HG02852 (cell line): ENCODE data around the gene SLAMF9.
A peak's percentile ranks its signal among the peaks of the same experiment; 100 is the strongest.

Source experiments
- ATAC-seq: cut with Tn5 transposase; IDR thresholded peaks from one replicate; pipeline ENCODE4 v1.9.1; 2021; ENCODE audit warnings: mild to moderate bottlenecking, moderate library complexity; ENCODE audit not compliant: unreplicated experiment

Gene SLAMF9

DNA sequence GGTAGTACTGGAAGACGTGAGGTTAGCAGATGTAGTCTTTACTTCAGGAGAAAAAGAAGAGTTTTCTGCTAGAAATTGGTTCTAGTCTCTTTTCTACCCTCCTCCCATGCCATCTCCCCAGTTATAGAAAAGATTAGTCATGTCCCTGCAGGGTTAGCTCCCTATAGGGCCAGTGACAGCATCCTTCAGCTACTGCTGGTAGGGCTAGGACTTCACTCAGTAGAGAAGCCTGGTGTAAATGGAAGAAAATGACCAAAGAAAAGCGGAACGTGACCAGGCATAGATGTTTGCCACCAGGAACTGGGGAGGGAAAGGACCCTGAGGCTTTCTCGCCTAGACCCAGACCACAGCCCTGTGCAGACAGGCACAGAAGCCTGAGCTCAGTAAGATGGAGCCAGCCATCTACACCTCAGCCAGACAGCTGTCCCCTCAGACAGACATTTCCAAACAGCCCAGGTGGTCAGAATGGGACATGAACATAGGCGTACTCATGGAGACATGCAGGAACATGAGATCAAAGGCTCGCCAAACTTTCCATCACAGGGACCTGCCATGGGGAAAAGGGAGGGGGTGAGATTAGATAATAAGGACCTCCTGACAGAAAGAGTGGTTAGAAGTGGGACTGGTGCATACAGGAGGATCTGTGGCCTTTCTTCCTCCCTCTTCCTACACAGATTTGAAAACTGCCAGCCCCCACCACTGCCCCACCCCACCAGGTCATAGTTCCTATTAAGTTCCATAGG is 23.5 kb upstream of the SLAMF9 start:
- no peak for ATAC-seq

DNA sequence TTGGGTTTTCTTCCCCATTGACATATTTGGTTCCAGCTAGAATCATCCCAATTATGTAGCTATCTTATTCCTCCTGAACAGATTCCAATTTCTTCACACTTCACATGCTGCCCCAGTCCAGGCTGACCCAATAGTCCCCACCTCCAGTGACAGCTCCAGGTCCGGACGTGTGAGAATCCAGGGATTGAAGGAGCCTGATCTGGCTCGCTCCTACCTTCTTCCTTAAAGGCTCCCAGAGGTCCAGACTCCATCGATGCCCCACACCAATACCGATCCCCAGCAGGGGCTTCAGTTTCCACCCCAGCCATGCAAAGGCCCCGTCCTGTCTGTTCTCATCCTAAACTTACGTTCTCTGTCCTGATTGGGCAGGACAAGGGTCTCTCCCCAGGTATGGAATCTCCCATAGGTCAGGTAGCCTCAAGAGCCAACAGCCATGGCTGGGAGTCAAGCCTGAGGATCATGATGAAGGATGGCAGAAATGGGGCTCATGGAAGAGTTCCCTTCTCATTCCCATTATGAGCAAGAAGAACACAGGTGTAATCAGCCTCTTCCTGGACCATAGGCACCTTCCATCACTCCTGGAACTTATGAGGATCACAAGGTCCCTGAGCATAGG is 20.4 kb upstream of the SLAMF9 start:
- ATAC-seq = no peak

GRCh38 chr1:159973350-159973940 is 19.4 kb upstream of the SLAMF9 start:
- ATAC-seq = no peak

- ATAC-seq = no peak
Observed at GRCh38 chr1:159972443-159973205, 18.6 kb upstream of the SLAMF9 start.

DNA sequence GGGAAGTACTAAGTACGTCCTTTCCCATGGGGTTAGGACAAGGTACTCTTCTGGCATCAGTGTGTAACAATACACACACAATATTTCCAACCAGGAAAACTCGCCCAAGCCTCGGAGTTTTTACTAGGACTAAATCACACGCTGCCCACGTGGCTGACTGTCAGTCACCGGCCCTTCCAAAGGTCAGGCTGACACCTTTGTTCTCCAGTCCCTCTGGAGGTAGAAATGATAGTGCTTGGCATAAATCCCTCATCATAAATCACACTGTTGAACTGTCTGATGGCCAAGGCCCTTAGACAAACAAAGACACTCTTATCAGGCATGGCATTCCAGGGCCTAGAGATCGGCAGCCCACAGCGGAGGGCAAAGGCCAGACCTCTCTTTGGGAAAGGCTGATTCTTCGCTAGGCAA is 16.9 kb upstream of the SLAMF9 start:
- no peak for ATAC-seq

DNA sequence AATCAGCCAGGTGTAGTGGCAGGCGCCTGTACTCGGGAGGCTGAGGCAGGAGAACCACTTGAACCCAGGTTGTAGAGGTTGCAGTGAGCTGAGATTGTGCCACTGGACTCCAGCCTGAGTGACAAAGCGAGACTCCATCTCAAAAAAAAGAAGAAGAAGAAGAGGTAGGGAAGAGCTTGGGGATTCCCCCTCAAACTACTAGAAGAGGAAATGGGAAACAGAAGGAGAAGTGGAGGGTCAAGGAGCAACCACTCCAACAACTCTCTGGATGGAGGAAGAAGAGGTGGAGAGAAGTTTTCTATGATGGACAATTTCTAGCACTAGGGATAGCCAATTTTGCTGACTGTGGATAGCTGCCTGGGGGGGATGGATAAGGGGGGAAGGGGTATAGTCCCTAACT is 14.9 kb upstream of the SLAMF9 start:
- no peak for ATAC-seq

DNA sequence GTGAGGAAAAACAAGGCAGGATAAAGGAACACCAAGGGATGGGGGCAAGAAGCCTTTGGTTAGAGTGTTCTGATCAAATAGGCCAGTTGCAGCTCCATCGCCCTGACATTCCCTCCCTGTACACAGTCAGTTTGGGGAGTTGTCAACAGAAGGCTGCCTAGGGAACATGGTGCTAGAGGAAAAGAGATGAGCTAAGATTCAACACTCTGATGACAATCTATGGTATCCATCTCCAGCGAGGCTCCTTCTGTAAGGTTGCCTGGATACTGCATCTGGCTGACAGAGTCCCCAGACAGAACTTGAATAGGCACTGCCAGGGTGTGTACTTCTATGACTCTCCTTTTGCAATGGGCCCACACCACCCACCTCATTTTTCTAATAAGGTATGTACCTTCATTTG is 11.2 kb upstream of the SLAMF9 start:
- ATAC-seq = no peak

DNA sequence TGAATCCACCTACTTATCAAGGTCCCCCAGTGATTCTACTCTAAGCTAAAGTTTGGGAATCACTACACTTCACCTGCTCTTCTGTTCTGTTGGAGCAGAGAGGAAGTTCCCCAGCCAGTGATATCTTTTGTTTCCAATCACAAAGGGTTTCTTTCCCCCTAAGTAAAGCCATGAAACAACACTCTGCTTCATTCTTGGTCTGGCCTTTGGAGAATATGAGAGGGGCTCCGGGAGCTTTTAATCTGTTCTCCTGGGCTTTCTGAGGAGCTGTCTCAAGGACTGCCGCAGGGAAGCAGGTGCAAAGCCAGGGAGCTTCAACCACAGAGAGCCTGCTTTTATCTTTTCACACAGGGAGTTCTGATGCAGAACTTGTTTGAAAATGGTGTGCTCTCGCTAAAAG is 10.1 kb upstream of the SLAMF9 start:
- no peak for ATAC-seq

- no peak for ATAC-seq
Observed at GRCh38 chr1:159962176-159962575, 8.1 kb upstream of the SLAMF9 start.

- no peak for ATAC-seq
Observed at GRCh38 chr1:159961636-159962035, 7.6 kb upstream of the SLAMF9 start.

GRCh38 chr1:159960721-159961381 is 6.8 kb upstream of the SLAMF9 start:
- ATAC-seq = no peak

- ATAC-seq = peak; percentile 16
Observed at GRCh38 chr1:159959451-159959850, 5.4 kb upstream of the SLAMF9 start.

DNA sequence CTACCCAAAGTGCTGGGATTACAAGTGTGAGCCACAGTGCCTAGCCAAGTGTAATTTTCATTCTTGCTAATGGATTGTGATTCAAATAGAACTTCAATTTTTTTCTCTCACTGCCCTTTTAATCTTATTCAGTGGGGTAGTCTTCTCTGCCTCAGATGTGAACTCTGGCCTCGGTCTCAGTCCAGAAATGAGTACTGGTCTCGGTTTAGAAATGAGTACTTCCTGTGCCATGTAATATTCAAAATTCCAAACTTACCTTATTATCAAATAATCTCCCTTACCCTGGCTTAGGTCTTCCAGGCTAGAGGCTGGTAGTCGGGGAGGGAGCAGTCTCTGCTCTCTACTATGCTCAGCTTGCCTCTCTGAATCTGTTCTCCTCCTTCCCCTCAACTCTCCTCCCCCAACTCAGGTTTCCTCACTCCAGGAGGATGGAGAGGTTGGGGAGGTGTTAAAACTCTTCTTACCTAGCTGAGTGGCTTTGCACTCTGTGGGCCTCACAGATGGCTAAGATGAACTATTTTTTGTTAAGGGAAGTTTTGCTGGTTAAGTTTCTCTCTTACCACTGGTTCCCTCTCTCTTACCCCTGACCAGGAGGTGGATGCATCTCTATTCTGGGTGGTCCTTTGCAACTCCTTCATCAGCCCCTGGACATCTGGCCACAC is 4.8 kb upstream of the SLAMF9 start:
- ATAC-seq = peak; percentile 68

- ATAC-seq = no peak
Observed at GRCh38 chr1:159957824-159958268, 3.8 kb upstream of the SLAMF9 start.

GRCh38 chr1:159955456-159955855 is 1.4 kb upstream of the SLAMF9 start:
- no peak for ATAC-seq

- no peak for ATAC-seq
Observed at GRCh38 chr1:159952932-159953331, 1.1 kb downstream of the SLAMF9 start.

GRCh38 chr1:159951551-159951950 is 2.5 kb downstream of the SLAMF9 start:
- ATAC-seq = no peak

- no peak for ATAC-seq
Observed at GRCh38 chr1:159951016-159951415, 3.0 kb downstream of the SLAMF9 start.

DNA sequence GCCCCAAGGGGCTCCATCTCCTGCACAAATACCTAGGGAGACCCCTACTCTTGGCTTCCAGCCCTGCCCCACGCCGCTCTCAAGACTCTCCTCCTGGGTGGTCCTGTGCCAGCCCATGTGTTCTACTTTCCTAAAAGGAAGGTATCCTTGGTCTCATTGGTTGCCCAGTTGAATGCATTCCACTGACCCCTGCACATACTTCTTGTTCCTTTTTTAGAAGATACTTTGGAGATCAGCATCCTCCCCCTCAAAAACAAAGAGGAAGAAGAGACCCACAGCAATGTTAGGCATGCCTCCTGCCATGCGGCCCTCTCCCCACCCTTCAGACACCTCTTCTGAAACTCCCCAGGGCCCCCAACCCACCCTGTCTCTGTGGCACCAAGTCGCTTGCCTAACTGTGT is 4.1 kb downstream of the SLAMF9 start:
- ATAC-seq = no peak

- ATAC-seq = no peak
Observed at GRCh38 chr1:159949123-159949522, 4.9 kb downstream of the SLAMF9 start.
